NB4 (cell line): Measurements from ENCODE around the gene MEGF6.
A peak's percentile ranks its signal among the peaks of the same experiment; 100 is the strongest.

Experiments used
- DNase-seq: peaks from one replicate; pipeline ENCODE4 v3.0.0; 2010; ENCODE audit warnings: low read depth
- H3K4me3 ChIP-seq: one replicate; pipeline ENCODE4 v1.5.1; 2011; ENCODE audit warnings: mild to moderate bottlenecking, low read depth, low read length, moderate library complexity
- CTCF ChIP-seq: IDR thresholded peaks from one replicate; pipeline ENCODE4 v1.5.1; 2012; ENCODE audit warnings: low read depth, low read length
- MYC ChIP-seq: IDR thresholded peaks from 2 replicates; pipeline ENCODE4 v1.6.1; 2011; ENCODE audit warnings: low read depth, low read length
- POLR2A ChIP-seq: IDR thresholded peaks from 2 replicates; pipeline ENCODE4 v1.6.1; 2011; ENCODE audit warnings: mild to moderate bottlenecking; ENCODE audit not compliant: insufficient read length; ENCODE audit errors: extremely low read depth
- TF ChIP-seq, protein P1 (sequence below): IDR thresholded peaks from 2 replicates; pipeline ENCODE4 v1.6.1; 2011; ENCODE audit warnings: low read depth, low read length

MEGF6 gene

DNA sequence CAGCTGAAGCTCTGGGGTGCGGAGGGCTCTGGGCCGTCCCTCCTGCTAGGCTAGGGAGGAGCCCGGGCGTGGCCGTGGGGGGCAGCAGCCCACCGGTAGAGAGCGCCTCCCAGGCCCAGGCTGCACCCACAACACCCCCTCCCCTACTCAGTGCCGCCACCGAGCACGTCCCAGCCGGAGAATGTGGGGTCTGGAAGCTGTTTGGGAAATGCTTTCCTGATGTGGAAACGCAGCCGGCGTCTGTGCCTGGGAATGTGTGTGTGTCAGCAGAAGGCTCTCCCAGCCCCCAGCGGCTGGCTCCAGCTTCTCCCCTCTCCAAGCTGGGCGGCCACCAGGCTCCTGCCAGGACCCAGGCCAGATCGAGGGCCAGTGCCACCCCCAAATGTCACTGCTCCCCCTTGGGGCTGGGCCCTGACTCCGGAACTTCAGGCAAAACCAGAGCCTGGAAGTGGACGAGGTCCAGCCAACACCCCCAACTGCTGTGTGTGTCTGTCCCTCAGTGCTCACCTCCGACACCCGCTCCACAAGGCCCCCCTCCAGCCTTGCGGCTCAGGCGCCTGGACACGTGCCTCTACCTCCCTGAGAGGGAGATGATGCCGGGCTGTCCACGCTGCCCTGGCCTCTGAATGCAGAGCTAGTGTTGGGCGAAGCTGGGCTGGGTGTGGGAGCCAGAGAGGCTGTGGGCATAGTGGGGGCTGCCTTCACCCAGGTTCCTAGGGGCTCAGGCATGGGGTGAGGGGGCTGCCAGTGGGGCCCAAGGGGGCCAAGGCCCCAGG lies 74.7 kb downstream of the MEGF6 start:
- DNase-seq = no peak
- TF ChIP-seq, protein P1, sequence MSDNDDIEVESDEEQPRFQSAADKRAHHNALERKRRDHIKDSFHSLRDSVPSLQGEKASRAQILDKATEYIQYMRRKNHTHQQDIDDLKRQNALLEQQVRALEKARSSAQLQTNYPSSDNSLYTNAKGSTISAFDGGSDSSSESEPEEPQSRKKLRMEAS = no peak
- TF ChIP-seq MYC (no peak), CTCF (no peak), POLR2A (no peak)

GRCh38 chr1:3535732-3536131 lies 75.6 kb downstream of the MEGF6 start:
- H3K4me3 ChIP-seq = no peak overlapping the region
- no peak for DNase-seq
- TF ChIP-seq, protein P1 = no peak
- no peak for TF ChIP-seq MYC
- TF ChIP-seq CTCF = no peak
- no peak for TF ChIP-seq POLR2A

More for the DNA sequence above, 74.7 kb downstream of the MEGF6 start:
- H3K4me3 ChIP-seq = no peak overlapping the region

GRCh38 chr1:3534803-3535637 lies 76.3 kb downstream of the MEGF6 start:
- TF ChIP-seq, protein P1 = no peak
- TF ChIP-seq MYC (no peak), CTCF (no peak), POLR2A (no peak)
- no peak overlapping the region for H3K4me3 ChIP-seq
- no peak for DNase-seq

- H3K4me3 ChIP-seq = no peak overlapping the region
- peak; percentile 28 for DNase-seq
- TF ChIP-seq CTCF (no peak), MYC (no peak), POLR2A (no peak)
- TF ChIP-seq, protein P1 = no peak
These were observed 78.0 kb downstream of the MEGF6 start for GRCh38 chr1:3533067-3534048.

DNA sequence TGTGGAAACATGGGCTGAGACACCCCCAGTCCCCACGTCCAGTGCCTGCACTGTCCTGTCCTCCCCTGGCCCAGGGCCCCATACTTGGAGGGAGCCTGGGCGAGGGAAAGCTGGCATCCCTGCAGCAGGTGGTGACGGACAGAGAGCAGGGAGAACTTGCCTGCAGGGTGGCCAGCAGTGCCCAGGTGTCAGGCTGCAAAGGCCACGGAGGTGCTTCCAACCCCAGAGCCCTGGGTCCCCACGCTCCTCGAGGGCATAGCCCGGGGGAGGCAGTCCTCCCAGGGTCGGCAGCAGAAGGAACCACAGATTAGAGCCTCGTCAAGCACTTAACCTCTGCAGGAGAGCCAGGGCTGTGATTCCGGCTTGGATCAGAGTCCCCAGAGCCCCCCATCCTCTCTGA lies 79.4 kb downstream of the MEGF6 start:
- no peak for DNase-seq
- TF ChIP-seq, protein P1 = no peak
- TF ChIP-seq CTCF (no peak), MYC (no peak), POLR2A (no peak)
- H3K4me3 ChIP-seq = no peak overlapping the region
